Caco-2 (cell line): Measurements from ENCODE around the gene STK17A. TPM values are rescaled to one million over a fixed set of nuclear protein-coding genes. Genes with fewer than 3 reads are reported as not detected.

Experiments
- BruUV-seq: library from RNA; stranded (reverse); fragments of 400-500 nt; replicated peaks from 2 replicates; lab custom pipeline; 2021; lab: Mats Ljungman, UMichigan
- CTCF ChIA-PET: fragments of 300-600 bp; sonication (Branson Sonifier 250); formaldehyde crosslinking; loops from one replicate; lab custom pipeline; 2022; ENCODE audit warnings: antibody characterized with exemption; lab: Charles Lee
- POLR2A ChIA-PET: fragments of 300-600 bp; sonication (Branson Sonifier 250); formaldehyde crosslinking; loops from one replicate; lab custom pipeline; 2022; ENCODE audit warnings: antibody characterized with exemption; lab: Charles Lee
- DNase-seq, 2 experiments: peaks; one replicate each; pipeline versions ENCODE4 v3.0.0 to v3.0.0-alpha.2; 2020 to 2022
- H3K27me3 ChIP-seq: replicated peaks from 2 replicates; pipeline ENCODE4 v1.6.0; 2011; ENCODE audit warnings: low read length; ENCODE audit not compliant: control insufficient read depth, insufficient read depth
- H3K36me3 ChIP-seq: 2 replicates; pipeline ENCODE4 v1.5.1; 2011; ENCODE audit warnings: low read length; ENCODE audit not compliant: control insufficient read depth, insufficient read depth
- H3K4me1 ChIP-seq: fragments of 250-450 bp; sonication (Bioruptor Pico); 2 replicates; pipeline ENCODE4 v1.5.1; 2020; ENCODE audit warnings: mild to moderate bottlenecking
- H3K4me3 ChIP-seq: 2 replicates; pipeline ENCODE4 v1.5.1; 2011; ENCODE audit warnings: low read depth, mild to moderate bottlenecking, control low read depth, low read length
- H3K9me3 ChIP-seq: fragments of 250-450 bp; sonication (Bioruptor Pico); 2 replicates; pipeline ENCODE4 v1.5.1; 2020; ENCODE audit warnings: mild to moderate bottlenecking, moderate library complexity
- H3K27ac Mint-ChIP-seq: one replicate; pipeline ENCODE4 v1.8.0; 2022; ENCODE audit warnings: mixed read lengths; ENCODE audit not compliant: unreplicated experiment
- H3K27me3 Mint-ChIP-seq: one replicate; pipeline ENCODE4 v1.8.0; 2022; ENCODE audit warnings: mixed read lengths; ENCODE audit not compliant: insufficient read depth, unreplicated experiment
- H3K36me3 Mint-ChIP-seq: one replicate; pipeline ENCODE4 v1.8.0; 2022; ENCODE audit warnings: mild to moderate bottlenecking, mixed read lengths; ENCODE audit not compliant: insufficient read depth, unreplicated experiment
- H3K4me1 Mint-ChIP-seq: one replicate; pipeline ENCODE4 v1.8.0; 2022; ENCODE audit warnings: low read depth, mixed read lengths; ENCODE audit not compliant: unreplicated experiment
- H3K4me3 Mint-ChIP-seq: one replicate; pipeline ENCODE4 v1.8.0; 2022; ENCODE audit warnings: mild to moderate bottlenecking, moderate library complexity, mixed read lengths; ENCODE audit not compliant: unreplicated experiment
- H3K9me3 Mint-ChIP-seq: one replicate; pipeline ENCODE4 v1.8.0; 2022; ENCODE audit warnings: mixed read lengths; ENCODE audit not compliant: unreplicated experiment
- intact Hi-C: fragments of 100-400 bp; cut with micrococcal nuclease; formaldehyde crosslinking; loops from one replicate; pipeline ENCODE4 v1.10.0; 2022; ENCODE audit not compliant: unreplicated experiment
- total RNA-seq: library from RNA; stranded (reverse); gene quantifications from 2 replicates; pipeline ENCODE4 v1.2.3, GENCODE V29; 2022
- TF ChIP-seq, protein P1 (sequence below), 2 experiments: fragments of 200-600 bp in 1 of 2; IDR thresholded peaks; 1 replicate in 1 of 2; 2 replicates in 1 of 2; pipeline versions ENCODE4 v1.5.1 to v1.8.0; 2011 to 2022; ENCODE audit warnings: antibody characterized with exemption in 1 of 2, control low read depth in 1 of 2, inconsistent platforms in 1 of 2, low read depth in 1 of 2, low read length in 1 of 2, mild to moderate bottlenecking in 1 of 2, moderate library complexity in 1 of 2; ENCODE audit not compliant: insufficient read depth in 1 of 2, severe bottlenecking in 1 of 2, unreplicated experiment in 1 of 2

Gene STK17A
- total RNA-seq, 1 experiment from 2014 or later = 19.6 TPM

DNA sequence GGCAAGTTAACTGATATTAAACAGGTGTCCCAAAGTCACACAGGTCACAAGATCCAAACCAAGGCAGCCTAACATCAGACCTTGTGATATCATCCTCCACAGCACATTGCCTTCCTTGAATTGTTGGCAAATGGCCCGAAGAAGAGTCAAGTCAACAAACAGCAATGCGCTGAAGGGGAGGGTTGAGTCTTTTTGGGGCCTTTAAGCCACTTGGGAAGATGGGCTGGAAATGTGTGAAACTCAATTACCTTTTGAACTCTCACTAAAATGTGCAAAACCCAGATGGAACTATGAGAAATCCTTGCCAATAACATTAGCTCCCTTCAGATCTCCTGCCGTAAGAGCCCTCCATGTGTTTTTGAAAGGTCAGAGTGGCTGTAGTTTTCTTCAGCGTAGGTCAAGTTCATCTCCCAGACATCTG is 47.9 kb upstream of the STK17A start:
- Mint-ChIP-seq H3K9me3 (no peaks in the 10 kb centered on the region), H3K36me3 (no peaks in the 10 kb centered on the region), H3K27me3 (no peaks in the 10 kb centered on the region), H3K27ac (no peak overlapping the region), H3K4me3 (no peak overlapping the region), H3K4me1 (peaks cover 19% of the 10 kb centered on the region)
- no peaks in the 10 kb centered on the region for H3K9me3 ChIP-seq
- no peaks in the 10 kb centered on the region for H3K27me3 ChIP-seq
- TF ChIP-seq, protein P1, sequence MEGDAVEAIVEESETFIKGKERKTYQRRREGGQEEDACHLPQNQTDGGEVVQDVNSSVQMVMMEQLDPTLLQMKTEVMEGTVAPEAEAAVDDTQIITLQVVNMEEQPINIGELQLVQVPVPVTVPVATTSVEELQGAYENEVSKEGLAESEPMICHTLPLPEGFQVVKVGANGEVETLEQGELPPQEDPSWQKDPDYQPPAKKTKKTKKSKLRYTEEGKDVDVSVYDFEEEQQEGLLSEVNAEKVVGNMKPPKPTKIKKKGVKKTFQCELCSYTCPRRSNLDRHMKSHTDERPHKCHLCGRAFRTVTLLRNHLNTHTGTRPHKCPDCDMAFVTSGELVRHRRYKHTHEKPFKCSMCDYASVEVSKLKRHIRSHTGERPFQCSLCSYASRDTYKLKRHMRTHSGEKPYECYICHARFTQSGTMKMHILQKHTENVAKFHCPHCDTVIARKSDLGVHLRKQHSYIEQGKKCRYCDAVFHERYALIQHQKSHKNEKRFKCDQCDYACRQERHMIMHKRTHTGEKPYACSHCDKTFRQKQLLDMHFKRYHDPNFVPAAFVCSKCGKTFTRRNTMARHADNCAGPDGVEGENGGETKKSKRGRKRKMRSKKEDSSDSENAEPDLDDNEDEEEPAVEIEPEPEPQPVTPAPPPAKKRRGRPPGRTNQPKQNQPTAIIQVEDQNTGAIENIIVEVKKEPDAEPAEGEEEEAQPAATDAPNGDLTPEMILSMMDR (IDR thresholded peaks at IDR 0.05; ENCODE audit: insufficient read depth in 1 of 2, low read depth in 1 of 2, low read length in 1 of 2, severe bottlenecking in 1 of 2, unreplicated experiment in 1 of 2) = no peak
- intact Hi-C loops = no loop called here
- POLR2A ChIA-PET = no interaction called here
- H3K4me3 ChIP-seq = no peak overlapping the region
- H3K4me1 ChIP-seq = peaks cover 44% of the 10 kb centered on the region
- no peak for DNase-seq
- BruUV-seq = no TSS peak
- CTCF ChIA-PET = no interaction called here
- H3K36me3 ChIP-seq = no peaks in the 10 kb centered on the region

DNA sequence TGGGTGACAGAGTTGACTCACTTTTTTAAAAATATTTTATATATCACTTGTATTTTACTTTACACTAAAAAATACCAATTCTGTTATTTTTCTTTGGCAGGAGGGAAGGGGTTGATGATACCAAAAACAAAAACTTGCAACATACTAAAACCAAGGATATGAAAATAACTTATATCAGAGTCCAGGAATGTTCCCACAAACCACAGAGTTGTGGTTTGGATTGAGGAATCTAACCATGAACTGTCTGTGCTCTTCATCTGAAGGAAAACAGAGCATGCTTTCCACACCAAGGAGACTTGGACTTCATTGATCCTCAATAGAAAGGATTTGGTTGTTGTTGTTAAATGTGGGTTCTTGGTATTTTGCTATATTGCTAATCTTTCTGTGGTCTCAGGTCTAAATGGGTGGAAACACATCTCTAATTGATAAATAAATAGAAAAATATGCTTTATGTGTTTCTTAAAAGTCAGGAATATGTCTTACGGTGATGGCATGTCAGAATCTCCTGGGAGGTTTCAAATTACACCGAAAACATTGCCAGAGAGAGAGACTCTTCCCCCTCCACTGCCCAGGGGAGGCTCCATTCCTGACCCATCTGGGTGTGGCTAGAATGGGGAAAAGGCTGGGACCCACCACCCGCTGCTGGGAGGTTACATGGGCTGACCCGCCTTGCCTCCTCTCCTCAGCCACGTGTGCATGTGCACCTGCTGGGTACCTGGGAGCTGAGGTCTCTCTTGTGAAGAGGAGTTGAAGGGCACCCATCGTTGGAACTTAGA is 46.9 kb upstream of the STK17A start:
- no peak overlapping the region for H3K4me3 ChIP-seq
- DNase-seq = no peak
- Mint-ChIP-seq H3K4me1 (peaks cover 19% of the 10 kb centered on the region), H3K4me3 (no peak overlapping the region), H3K36me3 (no peaks in the 10 kb centered on the region), H3K27me3 (no peaks in the 10 kb centered on the region), H3K27ac (peak overlapping the region; percentile 30), H3K9me3 (no peaks in the 10 kb centered on the region)
- intact Hi-C loops = no loop called here
- BruUV-seq = no TSS peak
- H3K27me3 ChIP-seq = no peaks in the 10 kb centered on the region
- TF ChIP-seq, protein P1 (IDR thresholded peaks at IDR 0.05; ENCODE audit: insufficient read depth in 1 of 2, low read depth in 1 of 2, low read length in 1 of 2, severe bottlenecking in 1 of 2, unreplicated experiment in 1 of 2) = no peak
- ChIA-PET POLR2A (no interaction called here), CTCF (no interaction called here)
- no peaks in the 10 kb centered on the region for H3K9me3 ChIP-seq
- peaks cover 36% of the 10 kb centered on the region for H3K4me1 ChIP-seq
- no peaks in the 10 kb centered on the region for H3K36me3 ChIP-seq

DNA sequence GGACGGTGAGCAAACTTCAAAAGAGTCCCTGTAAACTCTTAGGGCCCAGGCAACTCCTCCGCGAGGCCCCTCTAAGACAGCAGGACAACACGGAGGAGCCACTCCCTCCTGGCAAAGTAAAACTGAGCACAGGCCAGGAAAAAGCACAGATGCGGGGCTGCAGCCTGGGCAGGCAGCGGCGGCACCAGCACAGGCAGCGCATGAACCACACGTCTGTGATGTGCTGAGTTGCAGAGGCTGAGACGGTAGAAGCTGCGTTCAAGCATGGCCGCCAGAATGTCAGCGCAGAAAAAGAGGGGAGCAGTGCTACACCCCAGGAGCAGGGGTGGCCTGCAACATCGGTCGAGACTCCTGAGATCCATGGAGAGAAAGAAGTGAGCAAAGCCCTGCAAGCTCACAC is 46.1 kb upstream of the STK17A start:
- TF ChIP-seq, protein P1 (IDR thresholded peaks at IDR 0.05; ENCODE audit: insufficient read depth in 1 of 2, low read depth in 1 of 2, low read length in 1 of 2, severe bottlenecking in 1 of 2, unreplicated experiment in 1 of 2) = no peak

More for the DNA sequence above, 46.1 kb upstream of the STK17A start:
- Histone ChIP-seq H3K36me3 (no peaks in the 10 kb centered on the region), H3K9me3 (no peaks in the 10 kb centered on the region), H3K4me3 (no peak overlapping the region), H3K4me1 (peaks cover 28% of the 10 kb centered on the region), H3K27me3 (no peaks in the 10 kb centered on the region)
- H3K27ac Mint-ChIP-seq = peak overlapping the region; percentile 30
- no peaks in the 10 kb centered on the region for H3K27me3 Mint-ChIP-seq
- ChIA-PET CTCF (no interaction called here), POLR2A (no interaction called here)
- H3K4me1 Mint-ChIP-seq = peaks cover 19% of the 10 kb centered on the region
- H3K36me3 Mint-ChIP-seq = no peaks in the 10 kb centered on the region
- no peak overlapping the region for H3K4me3 Mint-ChIP-seq
- BruUV-seq = no TSS peak
- intact Hi-C loops = no loop called here
- H3K9me3 Mint-ChIP-seq = no peaks in the 10 kb centered on the region
- DNase-seq = no peak
